COLO668 (cell line): ENCODE data around the gene MPHOSPH6.
"Not testable (repeated sequence)": the region's sequence is repeated elsewhere in the genome, so short reads cannot be mapped to it uniquely, and the experiment has no call there.

ENCODE experiments used
- DNase-seq: peaks from one replicate; lab custom pipeline; 2025; ENCODE audit not compliant: unreplicated experiment; lab: John Stamatoyannopoulos, UW

MPHOSPH6 gene

GRCh38 chr16:82176204-82176603, 6.2 kb upstream of the MPHOSPH6 start:
- DNase-seq, result no peak

DNA sequence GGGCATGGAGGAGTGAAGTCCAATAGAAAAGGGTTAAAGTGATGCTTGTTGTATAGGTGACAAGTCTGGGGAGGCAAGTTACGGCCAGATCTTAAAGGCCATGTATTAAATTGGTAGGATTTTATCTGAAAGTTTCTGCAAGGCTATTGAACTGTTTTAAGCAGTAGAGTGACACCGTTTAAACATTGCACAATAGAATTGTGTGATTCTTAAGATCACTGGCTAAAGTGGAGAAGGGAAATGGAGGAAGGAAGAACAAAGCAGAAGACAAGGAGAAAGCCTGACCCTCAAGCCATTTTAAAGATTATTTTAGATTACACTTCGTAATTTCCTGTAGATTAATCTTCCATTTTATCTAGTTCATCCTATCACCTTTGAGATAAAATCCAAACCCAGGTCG, 5.6 kb upstream of the MPHOSPH6 start:
- DNase-seq, result no peak

DNA sequence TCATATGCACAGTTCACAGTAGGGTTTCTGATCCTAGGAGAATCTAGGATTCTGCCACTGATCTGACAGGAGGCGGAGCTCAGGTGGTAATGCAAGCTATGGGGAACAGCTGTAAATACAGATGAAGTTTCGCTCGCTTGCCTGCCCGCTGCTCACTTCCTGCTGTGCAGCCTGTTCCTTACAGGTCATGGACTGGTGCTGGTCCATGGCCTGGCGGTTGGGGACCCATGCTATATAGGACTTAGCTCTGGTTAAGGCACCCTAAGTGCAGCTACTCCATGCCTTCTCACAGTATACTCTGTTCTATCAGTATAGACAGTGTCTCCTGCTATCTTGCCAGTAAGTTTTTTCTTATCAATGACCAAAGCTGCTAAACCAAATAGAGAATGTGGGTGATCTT, 2.4 kb downstream of the MPHOSPH6 start:
- no peak for DNase-seq

- no peak for DNase-seq
Observed at GRCh38 chr16:82160226-82160625, 9.8 kb downstream of the MPHOSPH6 start.

GRCh38 chr16:82157836-82158235, 12.2 kb downstream of the MPHOSPH6 start:
- no peak for DNase-seq

- DNase-seq, result no peak
Observed at GRCh38 chr16:82157534-82157812, 12.6 kb downstream of the MPHOSPH6 start.

DNA sequence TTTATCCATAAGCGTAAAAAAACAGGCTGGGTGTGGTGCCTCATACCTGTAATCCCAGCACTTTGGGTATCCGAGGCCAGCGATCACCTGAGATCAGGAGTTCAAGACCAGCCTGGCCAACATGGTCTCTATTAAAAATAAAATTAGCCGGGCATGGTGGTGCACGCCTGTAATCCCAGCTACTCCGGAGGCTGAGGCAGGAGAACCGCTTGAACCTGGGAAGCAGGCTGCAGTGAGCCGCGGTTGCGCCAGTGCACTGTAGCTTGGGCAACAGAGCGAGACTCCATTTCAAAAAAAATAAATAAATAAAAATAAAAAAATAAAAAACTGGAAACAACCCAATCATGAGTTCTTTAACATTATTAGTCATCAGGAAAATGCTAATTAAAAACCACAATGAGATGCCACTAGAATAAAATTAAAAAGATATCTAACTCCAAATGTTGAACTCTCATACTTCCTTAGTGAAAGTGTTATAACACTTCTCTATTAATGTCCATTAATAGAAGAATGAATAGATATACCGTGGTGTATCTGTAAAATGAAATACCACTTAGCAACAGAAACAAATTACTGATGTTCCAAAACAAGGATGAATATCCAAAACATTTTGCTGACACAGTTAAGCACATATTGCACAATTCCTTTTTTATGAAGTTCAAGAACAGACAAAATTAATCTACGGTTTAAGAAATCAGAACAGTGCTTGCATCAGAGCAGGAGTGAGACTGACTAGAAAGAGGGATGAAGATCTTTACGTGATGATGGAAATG, 13.1 kb downstream of the MPHOSPH6 start:
- DNase-seq, result no peak

GRCh38 chr16:82152641-82153112, 17.3 kb downstream of the MPHOSPH6 start:
- peak; percentile 57 for DNase-seq

DNA sequence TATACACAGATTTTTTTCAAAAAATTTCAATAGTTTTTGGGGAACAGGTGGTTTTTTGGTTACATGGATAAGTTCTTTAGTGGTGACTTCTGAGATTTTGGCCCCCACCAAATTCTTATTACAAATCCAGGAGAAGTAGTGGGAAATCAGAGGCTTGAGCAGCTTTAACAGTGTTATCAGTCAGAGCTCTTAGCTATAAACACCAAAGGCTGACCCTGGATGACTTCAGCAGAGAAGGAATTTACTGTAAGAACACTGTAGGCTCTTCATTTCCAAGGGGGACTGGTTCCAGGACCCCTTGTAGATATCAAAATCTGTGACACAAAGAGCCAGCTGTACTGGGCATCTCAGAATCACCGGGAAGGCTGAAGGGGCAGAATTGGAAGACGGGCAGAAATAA, 17.8 kb downstream of the MPHOSPH6 start:
- no peak for DNase-seq

GRCh38 chr16:82150549-82150948, 19.5 kb downstream of the MPHOSPH6 start:
- no peak for DNase-seq

- DNase-seq, result no peak
Observed at GRCh38 chr16:82149536-82149935, 20.5 kb downstream of the MPHOSPH6 start.

DNA sequence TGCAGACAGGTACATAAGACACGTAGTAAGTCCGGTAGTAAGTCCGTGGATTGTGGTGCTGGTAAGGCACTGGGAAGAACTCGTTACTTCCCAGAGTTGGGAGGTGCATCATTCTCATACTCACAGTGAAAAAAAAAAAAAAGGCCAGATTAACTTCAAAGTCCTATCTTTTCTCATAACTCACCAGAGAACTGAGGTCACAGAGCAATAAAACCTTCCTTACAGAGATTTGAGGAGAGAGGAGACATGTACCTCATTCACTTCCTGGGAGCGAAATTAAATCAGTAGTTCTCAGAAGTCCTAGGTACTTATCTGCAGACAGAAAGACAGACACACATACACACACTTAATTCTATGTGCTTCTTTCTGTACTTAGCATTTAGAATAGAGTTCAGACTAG, 22.5 kb downstream of the MPHOSPH6 start:
- DNase-seq, result no peak

DNA sequence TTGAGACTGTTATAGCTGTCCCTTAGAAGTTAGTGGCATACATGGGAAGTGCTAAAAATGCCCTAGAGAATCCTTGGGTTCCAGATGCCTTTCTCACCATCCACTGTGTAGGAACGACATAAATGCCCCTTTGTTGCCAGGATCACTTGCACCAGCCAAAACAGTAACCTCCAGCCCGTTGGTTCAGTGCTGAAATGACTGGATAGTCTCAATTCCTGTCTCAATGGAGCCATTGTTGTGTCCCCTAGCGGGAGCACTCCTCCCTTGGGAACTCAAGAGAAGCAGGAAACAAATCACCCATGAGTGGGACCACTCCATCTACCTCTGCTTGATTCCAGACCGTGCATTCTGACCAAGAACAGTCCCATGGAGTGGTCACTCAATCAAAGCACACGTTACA, 23.1 kb downstream of the MPHOSPH6 start:
- no peak for DNase-seq

DNA sequence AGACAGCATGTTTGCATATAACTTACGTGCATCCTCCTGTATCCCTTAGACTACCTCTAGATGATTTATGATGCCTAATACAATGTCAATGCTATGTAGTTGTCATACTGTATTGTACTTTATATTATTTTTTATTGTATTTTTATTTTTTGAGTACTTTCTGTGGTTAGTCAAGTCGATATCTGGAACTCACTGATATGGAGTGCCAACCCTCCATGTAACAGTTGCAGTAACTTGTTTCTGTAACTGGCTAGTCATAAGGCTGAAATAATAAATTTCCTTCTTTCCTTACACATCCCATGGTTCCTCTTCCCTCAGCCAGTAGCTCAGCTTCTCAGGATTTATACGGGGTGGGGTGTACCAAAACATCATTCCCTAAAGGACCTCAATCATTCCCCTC, 23.5 kb downstream of the MPHOSPH6 start:
- no peak for DNase-seq

GRCh38 chr16:82139286-82139571, 30.8 kb downstream of the MPHOSPH6 start:
- not testable (repeated sequence) for DNase-seq

GRCh38 chr16:82138478-82139285, 31.3 kb downstream of the MPHOSPH6 start:
- DNase-seq, result no peak

DNA sequence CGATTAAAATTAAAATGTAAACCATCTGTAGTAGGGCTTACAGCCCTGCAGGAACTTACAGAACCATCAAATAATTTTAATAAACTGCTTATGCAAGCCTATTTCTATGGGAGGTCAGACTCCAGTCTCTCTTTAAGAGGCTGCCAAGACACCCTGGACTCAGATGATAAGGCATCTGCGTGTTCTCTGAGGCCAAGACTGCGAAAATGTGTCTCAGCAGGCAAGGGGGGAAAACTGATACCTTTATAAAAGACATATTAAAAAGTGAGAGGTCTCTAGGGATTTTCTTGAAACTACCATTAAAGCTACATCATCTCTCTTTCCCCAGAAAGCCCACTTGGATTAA, 32.2 kb downstream of the MPHOSPH6 start:
- no peak for DNase-seq

DNA sequence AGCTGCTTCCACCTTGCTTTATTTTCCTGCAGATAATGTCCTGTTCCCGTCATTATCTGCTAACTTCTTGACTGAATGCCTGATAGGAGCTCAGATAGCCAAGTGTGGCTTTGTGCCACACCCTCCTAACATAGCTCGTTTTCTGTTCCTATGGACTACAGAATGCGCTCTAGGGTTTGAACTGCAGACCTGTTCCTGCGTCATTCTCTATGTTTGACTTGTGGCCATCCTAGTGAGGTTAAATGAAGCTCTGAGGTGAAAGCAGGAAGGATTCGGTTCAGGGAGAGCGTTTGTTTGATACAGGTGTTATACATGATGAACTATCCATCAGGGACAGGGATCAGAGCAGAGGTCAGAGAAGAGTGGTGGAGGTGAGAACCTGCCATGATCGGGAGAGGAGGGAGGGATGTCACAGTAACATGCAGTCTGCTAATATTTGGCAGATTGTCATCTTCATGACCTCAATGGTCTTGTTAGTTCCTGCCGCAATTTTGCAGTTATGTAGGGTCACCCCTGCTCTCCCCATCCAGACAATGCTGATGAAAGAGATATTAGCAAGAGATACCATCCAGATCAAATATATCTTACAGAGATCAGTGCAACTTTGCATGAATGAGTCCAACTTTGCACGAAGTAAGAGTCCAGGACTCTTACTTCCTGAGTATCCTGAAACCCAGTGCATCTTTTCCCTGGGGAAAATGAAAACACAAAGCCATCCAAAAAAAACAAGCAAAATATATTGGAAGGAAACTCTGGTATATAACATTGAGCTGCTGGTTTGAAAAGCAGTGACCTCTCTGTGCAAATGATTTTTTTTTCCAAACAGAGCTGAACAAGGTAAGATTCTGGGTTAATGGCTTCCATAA, 32.8 kb downstream of the MPHOSPH6 start:
- no peak for DNase-seq

DNA sequence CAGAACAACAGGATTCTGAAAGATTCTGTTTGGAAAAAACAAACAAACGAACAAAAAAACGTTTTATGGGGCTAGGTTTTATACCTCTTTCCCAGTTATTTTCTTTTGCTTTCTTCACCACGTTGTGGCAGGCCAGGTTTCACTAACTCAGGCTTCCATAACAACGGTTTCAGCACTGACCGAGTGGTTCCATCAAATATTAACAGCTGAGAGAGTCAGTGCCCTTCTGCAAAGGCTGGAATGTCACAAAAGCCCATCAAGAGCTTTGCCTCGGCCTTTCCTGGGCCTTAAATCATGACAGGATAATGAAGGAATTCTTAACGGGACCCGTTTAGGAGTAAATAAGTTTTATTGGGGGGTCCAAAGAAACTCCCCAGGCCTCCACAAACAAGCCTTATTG, 34.2 kb downstream of the MPHOSPH6 start:
- DNase-seq, result no peak

DNA sequence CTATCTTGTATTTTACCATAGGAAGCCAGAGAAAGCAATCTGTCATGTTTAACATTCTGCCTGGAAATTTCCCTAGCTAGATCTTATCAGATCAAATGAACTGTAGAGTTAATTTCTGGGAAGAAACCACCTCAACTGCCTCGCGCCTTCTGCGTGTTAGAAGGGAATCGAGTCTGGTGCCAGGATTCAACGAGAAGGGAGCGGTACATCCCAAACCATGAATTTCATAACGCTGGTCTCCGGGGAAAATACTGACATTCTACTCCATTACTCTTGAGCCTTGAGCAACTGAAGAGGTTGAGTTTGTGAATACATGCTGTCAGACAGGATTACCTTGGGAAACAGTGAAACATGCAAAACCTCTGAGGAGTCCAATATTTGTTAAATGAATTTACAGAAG, 35.2 kb downstream of the MPHOSPH6 start:
- no peak for DNase-seq

DNA sequence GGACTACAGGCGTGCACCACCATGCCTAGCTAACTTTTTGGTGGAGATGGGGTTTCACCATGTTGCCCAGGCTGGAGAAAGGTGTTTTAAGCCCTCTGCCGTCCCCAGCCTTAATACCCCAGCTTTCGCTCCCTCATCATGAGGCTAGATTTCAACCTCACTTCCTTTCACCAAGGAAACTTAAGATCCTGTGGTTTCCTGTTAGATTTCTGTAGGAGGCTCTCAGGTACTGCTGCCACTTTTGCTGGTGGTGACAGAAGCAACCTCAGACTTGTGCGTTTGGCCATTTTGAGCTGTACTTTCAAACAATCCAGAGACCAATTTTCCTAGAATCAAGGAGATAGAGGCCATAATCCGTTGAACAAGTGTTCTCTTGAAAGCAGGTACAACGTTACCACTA, 36.2 kb downstream of the MPHOSPH6 start:
- no peak for DNase-seq

- DNase-seq, result no peak
Observed at GRCh38 chr16:82129881-82130280, 40.1 kb downstream of the MPHOSPH6 start.
